Measurements from ENCODE around the gene SLC7A7.
"Not testable (repeated sequence)": the region's sequence is repeated elsewhere in the genome, so short reads cannot be mapped to it uniquely, and the experiment has no call there.

Gene SLC7A7

DNA sequence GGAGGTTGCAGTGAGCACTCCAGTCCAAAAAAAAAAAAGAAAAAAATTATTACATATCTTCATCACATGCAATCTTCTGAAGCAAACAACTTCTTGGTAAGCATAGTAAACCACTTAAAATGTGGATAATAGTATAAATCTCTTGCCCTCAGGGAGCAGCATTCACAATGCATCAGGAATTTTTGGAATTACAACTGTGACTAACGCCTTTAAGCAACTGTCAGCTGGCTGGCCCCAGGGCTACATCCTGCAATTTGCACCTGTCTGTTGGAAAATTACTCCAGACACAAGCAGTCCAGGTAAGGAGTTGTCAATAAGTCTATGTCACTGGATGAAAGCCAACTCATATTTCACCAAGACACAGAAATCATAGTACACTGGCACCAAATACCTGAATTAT is 5.5 kb upstream of the SLC7A7 start:
- no peak for DNase-seq

DNA sequence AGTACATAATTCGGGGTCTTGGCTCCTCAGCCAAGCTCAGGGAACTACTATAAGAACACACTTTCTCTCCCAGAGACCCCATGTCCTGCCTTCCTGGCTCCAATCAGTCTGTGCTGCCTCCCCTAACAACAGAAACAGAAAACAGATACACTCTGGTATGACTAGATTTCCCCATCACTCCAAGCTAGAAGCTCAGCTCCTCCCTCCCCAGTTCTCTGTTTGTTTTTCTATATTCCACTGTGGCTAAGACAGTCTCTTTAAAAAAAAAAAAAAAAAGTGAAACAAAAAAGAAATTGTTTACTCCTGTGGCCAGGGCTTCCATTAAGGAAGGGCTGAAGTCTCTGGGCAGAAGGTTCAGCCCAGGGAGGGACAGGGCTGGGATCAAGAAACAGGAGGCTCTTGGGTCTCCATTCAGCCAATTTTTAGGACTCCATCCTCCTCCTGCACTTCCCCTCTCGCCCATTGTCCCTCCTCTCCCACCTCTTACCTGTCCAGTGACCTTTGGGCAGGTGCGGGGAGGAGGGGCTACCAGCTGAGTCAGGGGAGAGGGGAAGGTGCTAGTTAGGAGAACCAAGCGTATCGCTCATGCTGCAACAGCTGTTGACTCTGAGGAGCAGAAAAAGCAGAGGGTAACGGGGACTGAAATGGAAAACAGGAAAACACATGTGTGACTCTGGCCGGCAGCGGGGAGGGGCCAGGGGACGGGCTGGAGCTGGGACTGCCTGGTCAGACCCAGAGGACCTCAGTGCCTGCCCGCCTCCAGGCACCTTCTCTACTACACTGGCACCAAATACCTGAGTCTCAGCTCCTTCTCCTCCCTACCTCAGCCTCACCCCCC is 4.1 kb upstream of the SLC7A7 start:
- DNase-seq, result peak in 1 of 2 donors; percentile 32

GRCh38 chr14:22814373-22814772 is 862 bp downstream of the SLC7A7 start:
- no peak for DNase-seq

DNA sequence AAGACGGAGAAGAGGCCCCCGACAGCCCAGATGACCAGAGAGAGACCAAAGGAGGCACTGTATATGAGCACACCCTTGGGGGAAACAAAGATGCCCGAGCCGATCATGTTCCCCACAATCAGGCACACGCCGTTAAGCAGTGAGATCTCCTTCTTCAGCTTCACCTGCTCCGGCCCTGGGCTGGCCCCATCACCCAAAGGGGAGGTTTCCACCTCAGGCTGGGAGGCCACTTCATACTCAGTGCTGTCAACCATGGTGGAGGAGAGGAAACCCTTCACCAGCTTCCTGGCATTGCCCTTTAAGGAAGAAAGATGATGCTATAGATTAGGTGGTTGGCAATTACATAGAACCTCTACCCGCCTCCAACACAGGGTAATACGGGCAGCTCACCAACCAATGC is 2.1 kb downstream of the SLC7A7 start:
- no peak for DNase-seq

DNA sequence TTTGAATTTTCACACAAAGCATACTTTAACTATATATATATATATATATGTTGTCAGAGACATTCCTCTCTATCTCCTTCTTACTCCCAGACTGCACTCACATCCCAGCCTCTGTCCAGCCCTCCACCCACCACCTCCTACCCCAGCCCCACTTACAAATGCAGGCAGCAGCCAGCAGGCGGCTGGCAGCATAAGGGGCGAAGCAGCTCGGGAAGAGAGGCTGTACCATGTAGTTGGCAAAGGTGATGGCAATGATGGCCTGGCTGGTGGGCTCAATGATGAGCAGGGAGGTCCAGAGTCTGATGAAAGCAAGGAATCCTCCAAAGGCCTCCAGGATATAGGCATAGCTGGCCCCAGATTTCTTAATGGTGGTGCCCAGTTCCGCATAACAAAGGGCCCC is 2.5 kb downstream of the SLC7A7 start:
- no peak for DNase-seq

DNA sequence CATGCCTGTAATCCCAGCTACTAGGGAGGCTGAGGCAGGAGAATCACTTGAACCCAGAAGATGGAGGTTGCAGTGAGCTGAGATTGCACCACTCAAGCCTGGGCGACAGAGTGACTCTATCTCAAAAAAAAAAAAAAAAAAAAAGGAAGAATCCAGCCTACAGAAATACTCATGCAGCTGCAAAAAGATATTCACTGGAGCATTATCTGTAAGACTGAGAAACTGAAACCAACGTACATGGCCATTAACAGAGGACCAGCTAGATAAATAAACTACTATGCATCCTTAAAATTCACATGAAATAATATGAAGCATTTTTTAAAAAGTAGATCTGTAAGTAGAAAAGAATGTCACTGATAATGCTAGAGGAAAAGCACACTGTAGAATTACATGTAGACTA is 3.5 kb downstream of the SLC7A7 start:
- DNase-seq, result peak in 1 of 2 donors; percentile 41

DNA sequence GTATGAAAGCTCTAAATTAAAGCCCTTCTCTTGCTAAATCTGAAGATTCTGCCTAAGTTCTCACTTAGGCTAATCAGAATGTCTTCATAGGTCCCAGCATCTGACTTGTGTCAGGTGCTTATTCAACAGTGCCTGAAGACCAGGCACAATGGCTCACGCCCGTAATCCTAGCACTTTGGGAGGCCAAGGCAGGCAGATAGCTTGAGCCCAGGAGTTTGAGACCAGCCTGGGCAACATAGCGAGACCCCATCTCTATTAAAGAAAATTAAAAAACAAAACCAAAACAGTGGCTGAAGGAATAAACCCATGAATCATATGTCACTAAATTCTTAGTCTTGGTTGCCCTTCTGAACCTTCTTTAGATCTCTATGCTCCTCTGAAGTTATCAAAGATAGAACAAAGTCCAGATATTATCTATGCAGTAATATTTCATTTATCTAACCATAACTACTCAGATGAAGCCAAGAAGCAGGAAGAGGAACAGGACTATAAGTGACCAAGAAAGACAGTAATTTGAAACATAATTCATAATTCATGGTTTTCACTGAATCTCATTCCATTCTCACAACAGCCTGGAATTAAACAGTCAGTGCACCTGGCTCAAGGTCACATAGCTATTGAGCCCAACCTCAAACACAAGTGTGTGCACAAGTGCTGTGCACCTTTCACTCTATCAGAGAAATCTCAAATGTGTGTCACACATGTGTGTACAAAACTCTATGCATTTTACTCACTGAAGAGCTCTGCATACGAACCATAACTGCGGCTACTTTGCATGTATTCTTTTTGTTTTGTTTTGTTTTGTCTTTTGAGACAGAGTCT is 6.6 kb downstream of the SLC7A7 start:
- DNase-seq, result no peak

- DNase-seq, result no peak
Observed at GRCh38 chr14:22807432-22808087, 7.7 kb downstream of the SLC7A7 start.

- DNase-seq, result not testable (repeated sequence)
Observed at GRCh38 chr14:22805235-22805634, 10.0 kb downstream of the SLC7A7 start.

GRCh38 chr14:22803687-22803974 is 11.6 kb downstream of the SLC7A7 start:
- DNase-seq, result no peak

DNA sequence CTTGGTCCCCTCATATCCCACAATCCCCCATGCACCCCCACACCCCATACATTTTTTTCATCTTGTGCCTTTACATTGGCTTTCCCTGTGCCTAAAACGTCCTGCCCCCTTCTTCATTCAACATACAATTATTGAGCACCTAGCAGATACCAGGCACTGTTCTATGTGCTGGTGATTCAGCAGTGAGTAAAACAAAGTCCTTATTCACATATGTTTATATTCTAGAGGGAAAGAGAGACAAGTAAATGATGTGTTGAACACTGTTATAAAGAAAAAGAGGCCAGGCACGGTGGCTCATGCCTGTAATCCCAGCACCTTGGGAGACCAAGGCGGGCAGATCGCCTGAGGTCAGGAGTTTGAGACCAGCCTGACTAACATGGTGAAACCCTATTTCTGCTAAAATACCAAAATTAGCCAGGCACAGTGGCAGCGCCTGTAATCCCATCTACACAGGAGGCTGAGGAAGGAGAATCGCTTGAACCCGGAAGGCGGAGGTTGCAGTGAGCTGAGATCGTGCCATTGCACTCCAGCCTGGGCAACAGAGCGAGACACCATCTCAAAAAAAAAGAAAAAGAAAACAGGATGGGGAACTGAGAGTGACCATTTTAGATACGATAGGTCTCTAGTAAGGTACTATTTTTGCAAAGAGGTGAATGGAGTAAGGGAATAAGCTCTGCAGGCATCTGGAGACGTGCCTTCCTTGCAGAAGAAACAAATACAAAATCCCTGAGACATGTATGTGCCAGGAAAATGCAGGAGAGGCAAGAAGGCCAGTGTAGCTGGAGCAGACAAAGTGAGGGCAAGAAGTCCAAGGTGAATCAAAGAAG is 12.2 kb downstream of the SLC7A7 start:
- DNase-seq, result no peak

- no peak for DNase-seq
Observed at GRCh38 chr14:22801716-22802115, 13.5 kb downstream of the SLC7A7 start.

- DNase-seq, result no peak
Observed at GRCh38 chr14:22800346-22800745, 14.9 kb downstream of the SLC7A7 start.

GRCh38 chr14:22798528-22798927 is 16.7 kb downstream of the SLC7A7 start:
- no peak for DNase-seq

GRCh38 chr14:22797017-22797917 is 18.0 kb downstream of the SLC7A7 start:
- DNase-seq, result no peak

- no peak for DNase-seq
Observed at GRCh38 chr14:22796087-22796707, 19.0 kb downstream of the SLC7A7 start.

DNA sequence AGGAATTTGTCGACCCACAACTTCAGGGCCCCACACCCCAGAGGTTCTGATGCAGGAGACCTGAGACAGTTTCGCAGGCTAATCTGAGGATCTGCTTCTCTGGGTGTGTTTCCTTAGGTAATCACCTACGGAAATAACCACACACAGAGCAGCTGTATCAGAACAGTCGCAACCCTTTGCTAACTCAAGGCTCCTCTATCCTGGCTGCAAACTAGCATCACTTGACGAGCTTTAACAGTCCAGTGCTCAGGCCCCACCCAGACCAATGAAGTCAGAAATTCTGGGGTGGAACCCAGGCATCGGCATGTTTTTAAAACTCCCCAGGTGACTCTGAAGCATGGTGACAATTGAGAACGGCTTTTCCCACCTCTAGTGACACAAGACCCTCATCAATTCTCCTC is 20.7 kb downstream of the SLC7A7 start:
- DNase-seq, result no peak

- no peak for DNase-seq
Observed at GRCh38 chr14:22793976-22794375, 21.3 kb downstream of the SLC7A7 start.

- DNase-seq, result not testable (repeated sequence)
Observed at GRCh38 chr14:22793550-22793949, 21.7 kb downstream of the SLC7A7 start.

DNA sequence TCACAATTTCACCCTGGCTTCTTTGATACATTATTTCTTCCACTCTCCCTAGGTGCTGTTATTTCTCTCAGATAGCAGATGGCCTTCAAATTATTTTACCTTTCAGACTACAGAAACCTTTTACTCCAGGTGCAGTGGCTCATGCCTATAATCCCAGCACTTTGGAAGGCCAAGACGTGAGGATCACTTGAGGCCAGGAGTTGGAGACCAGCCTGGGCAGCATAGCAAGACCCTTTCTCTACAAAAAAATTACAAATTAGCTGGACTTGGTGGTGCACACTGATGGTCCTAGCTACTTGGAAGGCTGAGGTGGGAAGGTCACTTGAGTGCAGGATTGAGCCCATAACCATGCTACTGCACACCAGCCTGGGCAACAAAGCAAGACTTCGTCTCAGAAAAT is 23.1 kb downstream of the SLC7A7 start:
- DNase-seq, result no peak

- no peak for DNase-seq
Observed at GRCh38 chr14:22791301-22791700, 23.9 kb downstream of the SLC7A7 start.

All from bone marrow (tissue), 2 donors.